Liver (tissue), 9 donors: ENCODE results near the gene RASA3. TPM values are rescaled to one million over a fixed set of nuclear protein-coding genes. Genes with fewer than 3 reads are reported as not detected.
A peak's percentile ranks its signal among the peaks of the same experiment; 100 is the strongest.

Experiments
- DNase-seq: peaks from one replicate; pipeline ENCODE4 v3.0.0-alpha.2; 2017; ENCODE audit warnings: low spot score
- H3K27ac ChIP-seq, 2 donors: one replicate each; pipeline ENCODE4 v1.7.0; 2013; ENCODE audit warnings: inconsistent platforms in 2 of 2, low read length in 2 of 2, control low read depth in 1 of 2, low read depth in 1 of 2, mild to moderate bottlenecking in 1 of 2
- H3K27me3 ChIP-seq, 4 donors: one replicate each; pipeline versions ENCODE4 v1.6.1 to v1.7.0; 2013; ENCODE audit warnings: low read length in 3 of 4, inconsistent platforms in 1 of 4, mild to moderate bottlenecking in 1 of 4, moderate library complexity in 1 of 4; ENCODE audit not compliant: control insufficient read depth in 4 of 4, insufficient read depth in 4 of 4
- H3K36me3 ChIP-seq, 4 donors: one replicate each; pipeline versions ENCODE4 v1.6.1 to v1.7.0; 2013; ENCODE audit warnings: low read length in 3 of 4, mild to moderate bottlenecking in 3 of 4, low read depth in 1 of 4, moderate library complexity in 1 of 4; ENCODE audit not compliant: control insufficient read depth in 4 of 4, insufficient read depth in 3 of 4
- H3K4me1 ChIP-seq, 4 donors: one replicate each; pipeline versions ENCODE4 v1.6.1 to v1.7.0; 2013; ENCODE audit warnings: low read length in 3 of 4, mild to moderate bottlenecking in 3 of 4, moderate library complexity in 1 of 4; ENCODE audit not compliant: control insufficient read depth in 4 of 4, insufficient read depth in 4 of 4
- H3K4me3 ChIP-seq, 3 donors: one replicate each; pipeline versions ENCODE4 v1.6.1 to v1.7.0; 2013; ENCODE audit warnings: low read length in 3 of 3, control low read depth in 1 of 3, low read depth in 1 of 3, mild to moderate bottlenecking in 1 of 3
- H3K9ac ChIP-seq, 2 donors: one replicate each; pipeline ENCODE4 v1.7.0; 2013; ENCODE audit warnings: low read length in 2 of 2, mild to moderate bottlenecking in 2 of 2, moderate library complexity in 2 of 2, control low read depth in 1 of 2, low read depth in 1 of 2
- H3K9me3 ChIP-seq, 4 donors: one replicate each; pipeline versions ENCODE4 v1.6.1 to v1.7.0; 2013; ENCODE audit warnings: low read length in 3 of 4; ENCODE audit not compliant: control insufficient read depth in 4 of 4
- ATF3 ChIP-seq: IDR thresholded peaks from 2 replicates; pipeline ENCODE4 v1.6.1; 2016; ENCODE audit warnings: antibody characterized with exemption
- CTCF ChIP-seq: fragments of 150-350 bp; IDR thresholded peaks from 2 replicates; pipeline ENCODE4 v1.5.1; 2017; ENCODE audit warnings: improper control_type of control experiment, low read depth, low read length; ENCODE audit not compliant: missing input control
- EGR1 ChIP-seq, 2 donors: IDR thresholded peaks; 2 replicates each; pipeline ENCODE4 v1.6.1; 2016 to 2018; ENCODE audit warnings: antibody characterized with exemption in 2 of 2, low read depth in 2 of 2
- FOXA1 ChIP-seq: IDR thresholded peaks from 2 replicates; pipeline ENCODE4 v1.6.1; 2016; ENCODE audit warnings: antibody characterized with exemption
- FOXA2 ChIP-seq: IDR thresholded peaks from 2 replicates; pipeline ENCODE4 v1.6.1; 2016; ENCODE audit warnings: antibody characterized with exemption
- HNF4A ChIP-seq, 2 donors: conservative IDR thresholded peaks; 2 replicates each; pipeline ENCODE4 v1.6.1; 2016; ENCODE audit warnings: antibody characterized with exemption in 2 of 2, mild to moderate bottlenecking in 2 of 2
- HNF4G ChIP-seq: IDR thresholded peaks from 2 replicates; pipeline ENCODE4 v1.6.1; 2016; ENCODE audit warnings: antibody characterized with exemption
- JUND ChIP-seq, 2 donors: IDR thresholded peaks; 2 replicates each; pipeline ENCODE4 v1.6.1; 2016; ENCODE audit warnings: antibody characterized with exemption in 2 of 2
- NR2F2 ChIP-seq: IDR thresholded peaks from 2 replicates; pipeline ENCODE4 v1.6.1; 2016; ENCODE audit warnings: antibody characterized with exemption
- RAD21 ChIP-seq, 2 donors: IDR thresholded peaks; 2 replicates each; pipeline ENCODE4 v1.6.1; 2016; ENCODE audit warnings: antibody characterized with exemption in 2 of 2, mild to moderate bottlenecking in 2 of 2
- REST ChIP-seq: IDR thresholded peaks from 2 replicates; pipeline ENCODE4 v1.6.1; 2016; ENCODE audit warnings: antibody characterized with exemption, mild to moderate bottlenecking
- TAF1 ChIP-seq: conservative IDR thresholded peaks from 2 replicates; pipeline ENCODE4 v1.6.1; 2016; ENCODE audit warnings: antibody characterized with exemption, mild to moderate bottlenecking
- WGBS: extraction: QIAGEN DNeasy Blood & Tissue Kit; methylation state at CpG from one replicate; pipeline ENCODE4 v1.1.7; 2013; 5-methylcytosine and 5-hydroxymethylcytosine counted together
- polyA plus RNA-seq, 2 donors: library from polyadenylated mRNA; stranded (reverse) in 1 of 2; unstranded in 1 of 2; fragments of 200-250 nt in 1 of 2; fragments of >200 nt in 1 of 2; fragmentation: Nextera tagmentation in 1 of 2; extraction: Ambion mirVana in 1 of 2; gene quantifications; one replicate each; pipeline versions ENCODE4 v1.2.1 to v1.2.3, GENCODE V29; 2013 to 2015
- total RNA-seq, 2 donors: library from RNA; depleted of rRNA; stranded (reverse); fragments of >200 nt; gene quantifications; one replicate each; pipeline ENCODE4 v1.2.3, GENCODE V29; 2014
- donor health status: healthy.
- donor health status: healthy.
- donor health status: healthy.
- donor health status: healthy.
- donor health status: healthy.

The RASA3 gene
- total and polyA plus RNA-seq, 4 donors: 0.64 to 5.9 (median 3.8) TPM

- DNase-seq: no peak
- no peaks in the 10 kb centered on the region for H3K36me3 ChIP-seq
- 91% methylated on average over 9 of the region's 9 CpGs for WGBS
These were observed 25.9 kb downstream of the RASA3 start for GRCh38 chr13:114106526-114106925.

GRCh38 chr13:114105521-114106225 is 26.8 kb downstream of the RASA3 start:
- Histone ChIP-seq H3K9ac (no peak overlapping the region), H3K27me3 (no peaks in the 10 kb centered on the region), H3K4me3 (no peak overlapping the region), H3K27ac (peak overlapping the region in 1 of 2 donors; percentile 12), H3K36me3 (no peaks in the 10 kb centered on the region), H3K9me3 (no peaks in the 10 kb centered on the region), H3K4me1 (no peaks in the 10 kb centered on the region)
- 77% methylated on average over 30 of the region's 30 CpGs for WGBS
- DNase-seq: no peak
- no peak for TF ChIP-seq FOXA1
- no peak for TF ChIP-seq RAD21 (IDR thresholded peaks at IDR 0.05)
- no peak for TF ChIP-seq TAF1
- TF ChIP-seq CTCF: no peak
- TF ChIP-seq HNF4A (conservative IDR thresholded peaks at IDR 0.05): no peak
- TF ChIP-seq ATF3: no peak
- TF ChIP-seq FOXA2: no peak
- no peak for TF ChIP-seq EGR1 (IDR thresholded peaks at IDR 0.05; ENCODE audit: low read depth in 2 of 2)
- TF ChIP-seq NR2F2: no peak

More at GRCh38 chr13:114106526-114106925, 25.9 kb downstream of the RASA3 start:
- Histone ChIP-seq H3K4me1 (no peaks in the 10 kb centered on the region), H3K27ac (no peak overlapping the region), H3K9ac (no peak overlapping the region), H3K4me3 (no peak overlapping the region), H3K9me3 (no peaks in the 10 kb centered on the region), H3K27me3 (no peaks in the 10 kb centered on the region)
- TF ChIP-seq REST: no peak
- no peak for TF ChIP-seq CTCF
- TF ChIP-seq HNF4A (conservative IDR thresholded peaks at IDR 0.05): no peak
- TF ChIP-seq JUND (IDR thresholded peaks at IDR 0.05): no peak
- TF ChIP-seq HNF4G: no peak
- TF ChIP-seq TAF1: no peak
- TF ChIP-seq NR2F2: no peak
- no peak for TF ChIP-seq FOXA1
- no peak for TF ChIP-seq RAD21 (IDR thresholded peaks at IDR 0.05)
